ENCODE measurements around the gene DHRS7C.

Gene DHRS7C

GRCh38 chr17:9765322-9765721 is 26.1 kb downstream of the DHRS7C start:
- no peak for DNase-seq

GRCh38 chr17:9763643-9764042 is 27.7 kb downstream of the DHRS7C start:
- peak; percentile 45 for DNase-seq

- peak; percentile 37 for DNase-seq
Observed at GRCh38 chr17:9760266-9760665, 31.1 kb downstream of the DHRS7C start.

- DNase-seq: no peak
Observed at GRCh38 chr17:9755083-9755482, 36.3 kb downstream of the DHRS7C start.

- DNase-seq: no peak
Observed at GRCh38 chr17:9750524-9750923, 40.9 kb downstream of the DHRS7C start.

- no peak for DNase-seq
Observed at GRCh38 chr17:9729735-9730420, 61.5 kb downstream of the DHRS7C start.

GRCh38 chr17:9729034-9729650 is 62.2 kb downstream of the DHRS7C start:
- DNase-seq: peak; percentile 64

- DNase-seq: no peak
Observed at GRCh38 chr17:9728564-9728963, 62.8 kb downstream of the DHRS7C start.

GRCh38 chr17:9728005-9728404 is 63.4 kb downstream of the DHRS7C start:
- DNase-seq: no peak

- DNase-seq: no peak
Observed at GRCh38 chr17:9726291-9726690, 65.1 kb downstream of the DHRS7C start.

- no peak for DNase-seq
Observed at GRCh38 chr17:9725575-9725974, 65.8 kb downstream of the DHRS7C start.

Measured in activated CD4-positive, alpha-beta T cell treated with anti-CD3 and anti-CD28 coated beads, Interleukin-10, Interleukin-2, amounts not matched to agents 100 ng/mL and 50 ng/mL, durations not matched to agents 16 hours and 8 hours (primary cell).